PC-9 (cell line): Measurements from ENCODE around the gene AGAP3. TPM values are rescaled to one million over a fixed set of nuclear protein-coding genes. Genes with fewer than 3 reads are reported as not detected.

Source experiments
- BruUV-seq: library from RNA; stranded (reverse); fragments of 400-500 nt; replicated peaks from 2 replicates; lab custom pipeline; 2021; lab: Mats Ljungman, UMichigan
- CTCF ChIA-PET: fragments of 300-600 bp; sonication (Branson Sonifier 250); formaldehyde crosslinking; loops from one replicate; lab custom pipeline; 2022; ENCODE audit warnings: antibody characterized with exemption; lab: Charles Lee
- POLR2A ChIA-PET: fragments of 300-600 bp; sonication (Branson Sonifier 250); formaldehyde crosslinking; loops from one replicate; lab custom pipeline; 2022; ENCODE audit warnings: antibody characterized with exemption; ENCODE audit not compliant: unreplicated experiment; lab: Charles Lee
- DNase-seq, 2 experiments: peaks; one replicate each; pipeline versions ENCODE4 v3.0.0 to v3.0.0-alpha.2; 2015 to 2022; ENCODE audit warnings: mixed read lengths in 1 of 2
- H2AFZ ChIP-seq: fragments of 200-600 bp; sonication (generic); 2 replicates; pipeline ENCODE4 v1.8.1; 2017; ENCODE audit warnings: antibody characterized with exemption
- H3F3A ChIP-seq: fragments of 200-600 bp; sonication (generic); 2 replicates; pipeline ENCODE4 v1.8.1; 2017; ENCODE audit warnings: antibody characterized with exemption, mild to moderate bottlenecking, low read depth; ENCODE audit not compliant: insufficient read depth
- H3K27ac ChIP-seq: fragments of 200-600 bp; sonication (generic); 2 replicates; pipeline ENCODE4 v1.6.1; 2016; ENCODE audit warnings: mixed run types
- H3K27me3 ChIP-seq: fragments of 200-600 bp; sonication (generic); 2 replicates; pipeline ENCODE4 v1.6.1; 2016; ENCODE audit warnings: low read depth, mixed run types; ENCODE audit not compliant: insufficient read depth
- H3K36me3 ChIP-seq: fragments of 200-600 bp; sonication (generic); 2 replicates; pipeline ENCODE4 v1.6.1; 2016; ENCODE audit warnings: low read depth, mixed run types
- H3K4me1 ChIP-seq: fragments of 200-600 bp; sonication (generic); replicated peaks from 2 replicates; pipeline ENCODE4 v1.6.1; 2016; ENCODE audit warnings: mixed run types; ENCODE audit not compliant: insufficient read depth
- H3K4me2 ChIP-seq: fragments of 200-600 bp; sonication (generic); 2 replicates; pipeline ENCODE4 v1.6.1; 2017; ENCODE audit warnings: mixed run types
- H3K4me3 ChIP-seq: fragments of 200-600 bp; sonication (generic); 2 replicates; pipeline ENCODE4 v1.6.1; 2016; ENCODE audit warnings: mixed run types
- H3K79me2 ChIP-seq: fragments of 200-600 bp; sonication (generic); 2 replicates; pipeline ENCODE4 v1.6.1; 2017; ENCODE audit warnings: low read depth, mixed run types
- H3K9me2 ChIP-seq: fragments of 200-600 bp; sonication (generic); 2 replicates; pipeline ENCODE4 v1.8.1; 2017; ENCODE audit warnings: mild to moderate bottlenecking; ENCODE audit not compliant: insufficient read depth
- H3K9me3 ChIP-seq: fragments of 200-600 bp; sonication (generic); 2 replicates; pipeline ENCODE4 v1.8.1; 2016; ENCODE audit warnings: low read depth; ENCODE audit not compliant: insufficient read depth
- H4K20me1 ChIP-seq: fragments of 200-600 bp; sonication (generic); 2 replicates; pipeline ENCODE4 v1.8.1; 2017; ENCODE audit not compliant: insufficient read depth
- EZH2 ChIP-seq: fragments of 200-600 bp; sonication (generic); IDR thresholded peaks from 2 replicates; pipeline ENCODE4 v1.8.0; 2017; ENCODE audit warnings: antibody characterized with exemption, low read depth
- intact Hi-C: fragments of 100-400 bp; cut with micrococcal nuclease; formaldehyde crosslinking; loops from one replicate; pipeline ENCODE4 v1.10.0; 2022; ENCODE audit not compliant: unreplicated experiment
- total RNA-seq: library from RNA; stranded (reverse); gene quantifications from 2 replicates; pipeline ENCODE4 v1.2.3, GENCODE V29; 2021
- TF ChIP-seq, protein P1 (sequence below): fragments of 200-600 bp; sonication (generic); conservative IDR thresholded peaks from 2 replicates; pipeline ENCODE4 v1.6.1; 2017; ENCODE audit warnings: mixed run types, antibody characterized with exemption, mild to moderate bottlenecking, moderate library complexity

The AGAP3 gene
- total RNA-seq, 1 experiment from 2014 or later, result 103 TPM

DNA sequence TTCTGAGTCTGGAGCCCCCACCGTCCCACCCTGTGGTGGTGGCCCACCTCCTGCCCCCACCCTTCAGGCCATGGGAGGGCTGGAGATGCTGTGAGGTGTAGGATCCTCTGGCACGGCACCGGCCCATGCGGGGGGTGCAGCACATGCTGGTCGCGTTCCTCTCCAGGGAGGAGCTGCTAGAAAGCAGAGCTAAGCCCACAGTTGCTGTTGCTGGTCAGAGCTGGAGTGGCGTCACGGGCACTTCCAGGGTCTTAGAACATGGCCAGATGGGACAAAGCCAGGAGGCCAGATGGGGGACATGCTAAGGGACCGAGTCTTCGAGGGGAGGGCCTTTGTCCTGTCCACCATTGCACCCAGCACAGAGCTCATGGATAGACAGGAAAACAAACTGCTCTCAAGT, 21.6 kb downstream of the AGAP3 start:
- no peaks in the 10 kb centered on the region for H3K9me2 ChIP-seq
- no peak for DNase-seq
- H3K79me2 ChIP-seq, result peaks cover 24% of the 10 kb centered on the region
- 0 out of 2 replicates have a peak, but pooled peaks cover 5% of the 10 kb centered on the region for H3K36me3 ChIP-seq
- H2AFZ ChIP-seq, result no peak overlapping the region
- H3F3A ChIP-seq, result peaks cover 23% of the 10 kb centered on the region
- H3K27me3 ChIP-seq, result no peaks in the 10 kb centered on the region
- H3K4me1 ChIP-seq, result peaks cover 5% of the 10 kb centered on the region
- H3K27ac ChIP-seq, result no peak overlapping the region
- H3K4me2 ChIP-seq, result no peak overlapping the region
- TF ChIP-seq, protein P1, sequence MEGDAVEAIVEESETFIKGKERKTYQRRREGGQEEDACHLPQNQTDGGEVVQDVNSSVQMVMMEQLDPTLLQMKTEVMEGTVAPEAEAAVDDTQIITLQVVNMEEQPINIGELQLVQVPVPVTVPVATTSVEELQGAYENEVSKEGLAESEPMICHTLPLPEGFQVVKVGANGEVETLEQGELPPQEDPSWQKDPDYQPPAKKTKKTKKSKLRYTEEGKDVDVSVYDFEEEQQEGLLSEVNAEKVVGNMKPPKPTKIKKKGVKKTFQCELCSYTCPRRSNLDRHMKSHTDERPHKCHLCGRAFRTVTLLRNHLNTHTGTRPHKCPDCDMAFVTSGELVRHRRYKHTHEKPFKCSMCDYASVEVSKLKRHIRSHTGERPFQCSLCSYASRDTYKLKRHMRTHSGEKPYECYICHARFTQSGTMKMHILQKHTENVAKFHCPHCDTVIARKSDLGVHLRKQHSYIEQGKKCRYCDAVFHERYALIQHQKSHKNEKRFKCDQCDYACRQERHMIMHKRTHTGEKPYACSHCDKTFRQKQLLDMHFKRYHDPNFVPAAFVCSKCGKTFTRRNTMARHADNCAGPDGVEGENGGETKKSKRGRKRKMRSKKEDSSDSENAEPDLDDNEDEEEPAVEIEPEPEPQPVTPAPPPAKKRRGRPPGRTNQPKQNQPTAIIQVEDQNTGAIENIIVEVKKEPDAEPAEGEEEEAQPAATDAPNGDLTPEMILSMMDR, result no peak
- no peak for TF ChIP-seq EZH2
- BruUV-seq, result no TSS peak
- CTCF ChIA-PET, result no interaction called here
- peaks cover 55% of the 10 kb centered on the region for H4K20me1 ChIP-seq
- POLR2A ChIA-PET, result no interaction called here
- no peak overlapping the region for H3K4me3 ChIP-seq
- intact Hi-C loops, result no loop called here
- no peaks in the 10 kb centered on the region for H3K9me3 ChIP-seq

DNA sequence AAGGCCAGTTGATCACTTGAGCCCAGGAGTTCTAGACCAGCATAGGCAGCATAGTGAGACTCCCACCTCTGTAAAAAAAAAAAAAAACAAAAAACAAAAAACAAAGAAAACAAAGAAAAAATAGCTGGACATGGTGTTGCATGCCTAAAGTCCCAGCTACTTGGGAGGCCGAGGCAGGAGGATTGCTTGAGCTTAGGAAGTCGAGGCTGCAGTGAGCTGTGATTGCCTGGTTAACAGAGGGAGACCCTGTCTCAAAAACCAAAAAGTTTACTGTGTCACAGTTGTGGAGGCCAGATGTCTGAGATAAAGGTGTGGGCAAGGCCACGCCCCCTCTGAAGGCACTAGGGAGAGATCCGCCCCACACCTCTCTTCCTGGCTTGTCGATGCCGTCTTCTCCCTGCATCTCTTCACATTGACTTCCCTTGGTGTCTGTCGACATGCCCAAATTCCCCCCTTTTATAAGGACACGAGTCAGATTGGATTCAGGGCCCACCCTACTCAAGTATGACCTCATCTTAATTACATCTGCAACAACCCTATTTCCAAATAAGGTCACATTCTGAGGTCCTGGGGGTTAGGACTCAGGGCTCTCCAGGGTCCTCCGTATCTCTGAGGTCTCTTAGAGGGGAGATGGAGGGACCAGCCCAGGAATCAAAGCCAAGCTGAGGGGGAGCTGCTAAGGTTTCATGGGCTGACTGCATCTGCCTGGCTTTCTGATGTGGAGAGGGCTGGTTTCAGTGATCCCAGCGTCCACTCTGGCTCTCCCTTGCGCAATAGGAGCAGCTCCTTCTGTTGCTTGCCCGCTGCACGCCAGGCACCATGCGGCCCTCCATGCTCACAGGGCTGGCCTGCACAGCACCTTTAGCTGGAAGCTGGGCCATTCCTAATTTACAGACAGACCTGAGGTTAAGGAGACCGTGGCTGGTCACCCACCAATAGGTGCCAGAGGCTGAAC, 23.1 kb downstream of the AGAP3 start:
- H3K9me2 ChIP-seq, result no peaks in the 10 kb centered on the region
- H4K20me1 ChIP-seq, result peaks cover 59% of the 10 kb centered on the region
- no peak overlapping the region for H3K4me3 ChIP-seq
- no peaks in the 10 kb centered on the region for H3K9me3 ChIP-seq
- peaks cover 17% of the 10 kb centered on the region for H3K79me2 ChIP-seq
- peaks cover 20% of the 10 kb centered on the region for H3K4me1 ChIP-seq
- H3K36me3 ChIP-seq, result no peaks in the 10 kb centered on the region
- ChIA-PET CTCF (interaction anchor here (0.6 to 0.9 kb wide), 4 partner anchors 88 to 231 kb away, joined by 3 to 7 read pairs (median 4); no protein-coding TSS in a partner anchor), POLR2A (interaction anchor here (0.6 kb wide), 1 partner anchor 231 kb away, joined by 19 read pairs; no protein-coding TSS in a partner anchor)
- no peak overlapping the region for H3K4me2 ChIP-seq
- H3K27me3 ChIP-seq, result no peaks in the 10 kb centered on the region
- H2AFZ ChIP-seq, result no peak overlapping the region
- peaks cover 37% of the 10 kb centered on the region for H3F3A ChIP-seq
- no peak overlapping the region for H3K27ac ChIP-seq
- DNase-seq, result no peak
- BruUV-seq, result TSS peak; percentile 33
- intact Hi-C loops, result loop anchor here (5.0 to 10.0 kb wide), 4 partner anchors 118 to 787 kb away; partner anchors contain the start of genes ABCF2, ACTR3C and LRRC61
- TF ChIP-seq EZH2, result no peak
- TF ChIP-seq, protein P1, result no peak

DNA sequence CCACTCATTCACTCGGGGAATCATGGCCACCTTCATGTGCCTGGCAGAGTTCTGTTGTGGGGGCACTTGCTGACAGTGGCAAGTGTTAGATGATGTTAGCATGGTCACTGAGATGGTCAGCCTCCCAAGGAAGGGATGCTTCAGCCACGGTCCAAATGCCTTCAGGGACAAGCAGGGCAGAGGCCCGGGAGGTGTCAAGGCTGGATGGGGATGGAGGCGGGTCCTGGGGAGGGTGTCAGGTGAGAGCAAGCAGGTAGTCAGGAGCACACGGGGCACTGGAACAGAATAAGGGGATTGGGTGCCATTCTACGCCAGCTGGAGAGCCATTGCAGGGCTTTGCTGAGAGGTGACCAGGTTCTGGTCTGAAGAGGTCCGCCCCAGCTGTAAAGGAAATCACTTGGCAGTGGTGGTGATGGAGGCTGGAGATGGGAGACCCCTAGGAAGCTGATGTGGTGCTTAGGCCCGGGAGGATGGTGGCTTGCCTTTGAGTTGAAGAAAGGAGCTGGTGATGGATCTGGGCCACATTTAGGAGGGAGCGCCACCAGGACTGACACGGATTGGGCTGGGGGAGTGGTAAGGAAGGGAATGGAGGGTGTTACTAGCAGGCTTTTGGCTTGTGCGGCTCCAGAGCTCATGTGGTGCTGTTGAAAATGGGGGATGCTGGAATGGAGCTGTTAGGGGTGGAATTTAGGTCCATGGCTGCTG, 24.1 kb downstream of the AGAP3 start:
- Histone ChIP-seq H3K9me2 (no peaks in the 10 kb centered on the region), H3K9me3 (no peaks in the 10 kb centered on the region), H3K4me1 (peaks cover 21% of the 10 kb centered on the region), H3K27ac (no peak overlapping the region), H3K79me2 (peaks cover 17% of the 10 kb centered on the region), H3K36me3 (no peaks in the 10 kb centered on the region), H2AFZ (no peak overlapping the region), H3K27me3 (no peaks in the 10 kb centered on the region), H3K4me2 (no peak overlapping the region), H4K20me1 (peaks cover 59% of the 10 kb centered on the region), H3F3A (peaks cover 38% of the 10 kb centered on the region), H3K4me3 (no peak overlapping the region)
- no TSS peak for BruUV-seq
- intact Hi-C loops, result loop anchor here (5.0 to 10.0 kb wide), 4 partner anchors 117 to 788 kb away; partner anchors contain the start of genes ABCF2, ACTR3C and LRRC61
- no peak for DNase-seq
- POLR2A ChIA-PET, result no interaction called here
- no peak for TF ChIP-seq EZH2
- TF ChIP-seq, protein P1, result no peak
- CTCF ChIA-PET, result interaction anchor here (0.6 to 1.2 kb wide), 2 partner anchors 23 to 117 kb away, joined by 3 to 4 read pairs; partner anchors contain the start of gene ABCF2
